Right atrium auricular region (tissue), 2 donors: ENCODE data around the gene FST. TPM values are rescaled to one million over a fixed set of nuclear protein-coding genes. Genes with fewer than 3 reads are reported as not detected.

ENCODE experiments used
- DNase-seq: peaks from one replicate; pipeline ENCODE4 v3.0.0-alpha.2; 2019; ENCODE audit warnings: low spot score
- H3K27ac ChIP-seq, 2 donors: fragments of 200-600 bp; sonication (generic); 1 replicate in 1 of 2; 2 replicates in 1 of 2; pipeline ENCODE4 v1.5.1; 2016 to 2019
- H3K27me3 ChIP-seq, 2 donors: fragments of 200-600 bp; sonication (generic); one replicate each; pipeline versions ENCODE4 v1.5.1 to v1.6.0; 2017 to 2019
- H3K36me3 ChIP-seq: fragments of 200-600 bp; sonication (generic); one replicate; pipeline ENCODE4 v1.5.1; 2016
- H3K4me1 ChIP-seq, 2 donors: fragments of 200-600 bp; sonication (generic); one replicate each; pipeline versions ENCODE4 v1.5.1 to v1.6.0; 2017 to 2019
- H3K4me3 ChIP-seq, 2 donors: fragments of 200-600 bp; sonication (generic); 1 replicate in 1 of 2; 2 replicates in 1 of 2; pipeline ENCODE4 v1.5.1; 2017 to 2019; ENCODE audit warnings: mild to moderate bottlenecking in 1 of 2, moderate library complexity in 1 of 2
- H3K9me3 ChIP-seq, 2 donors: fragments of 200-600 bp; sonication (generic); one replicate each; pipeline ENCODE4 v1.5.1; 2019
- total RNA-seq, 2 donors: library from RNA; depleted of rRNA; stranded (reverse); fragments of >200 nt; gene quantifications; one replicate each; pipeline ENCODE4 v1.1.0, GENCODE V29; 2016
- TF ChIP-seq, protein P1 (sequence below), 2 donors: fragments of 200-600 bp; sonication (generic); IDR thresholded peaks; one replicate each; pipeline ENCODE4 v1.5.1; 2019; ENCODE audit warnings: antibody characterized with exemption in 2 of 2

FST gene
- total RNA-seq, 2 donors from 2014 or later: 0.70 to 1.5 TPM

- Histone ChIP-seq H3K9me3 (peaks cover 0 to 26% of the 10 kb centered on the region in 2 donors), H3K4me3 (no peak overlapping the region), H3K27me3 (no peaks in the 10 kb centered on the region), H3K27ac (no peak overlapping the region), H3K4me1 (no peaks in the 10 kb centered on the region), H3K36me3 (no peaks in the 10 kb centered on the region)
- no peak for DNase-seq
- TF ChIP-seq, protein P1, sequence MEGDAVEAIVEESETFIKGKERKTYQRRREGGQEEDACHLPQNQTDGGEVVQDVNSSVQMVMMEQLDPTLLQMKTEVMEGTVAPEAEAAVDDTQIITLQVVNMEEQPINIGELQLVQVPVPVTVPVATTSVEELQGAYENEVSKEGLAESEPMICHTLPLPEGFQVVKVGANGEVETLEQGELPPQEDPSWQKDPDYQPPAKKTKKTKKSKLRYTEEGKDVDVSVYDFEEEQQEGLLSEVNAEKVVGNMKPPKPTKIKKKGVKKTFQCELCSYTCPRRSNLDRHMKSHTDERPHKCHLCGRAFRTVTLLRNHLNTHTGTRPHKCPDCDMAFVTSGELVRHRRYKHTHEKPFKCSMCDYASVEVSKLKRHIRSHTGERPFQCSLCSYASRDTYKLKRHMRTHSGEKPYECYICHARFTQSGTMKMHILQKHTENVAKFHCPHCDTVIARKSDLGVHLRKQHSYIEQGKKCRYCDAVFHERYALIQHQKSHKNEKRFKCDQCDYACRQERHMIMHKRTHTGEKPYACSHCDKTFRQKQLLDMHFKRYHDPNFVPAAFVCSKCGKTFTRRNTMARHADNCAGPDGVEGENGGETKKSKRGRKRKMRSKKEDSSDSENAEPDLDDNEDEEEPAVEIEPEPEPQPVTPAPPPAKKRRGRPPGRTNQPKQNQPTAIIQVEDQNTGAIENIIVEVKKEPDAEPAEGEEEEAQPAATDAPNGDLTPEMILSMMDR (IDR thresholded peaks at IDR 0.05): no peak
Measured at GRCh38 chr5:53512539-53512938, 32.1 kb downstream of the FST start.

DNA sequence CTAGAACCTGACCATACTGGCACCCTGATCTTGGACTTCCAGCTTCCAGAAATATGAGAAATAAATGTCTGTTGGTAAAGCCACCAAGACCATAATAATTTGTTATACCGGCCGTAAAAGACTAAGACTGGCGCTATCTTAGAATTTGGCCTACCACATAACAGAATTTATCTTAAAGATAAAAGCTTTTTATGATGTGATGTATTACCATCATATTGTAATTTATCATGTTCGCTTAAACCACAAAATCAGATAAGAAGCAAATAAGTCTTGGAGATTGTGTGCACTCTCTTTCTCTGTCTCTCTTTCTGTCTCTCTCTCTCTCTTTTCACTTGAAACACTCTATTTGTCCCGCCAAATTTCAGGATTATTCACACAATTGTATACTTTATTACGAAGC, 35.6 kb downstream of the FST start:
- H3K27ac ChIP-seq: no peak overlapping the region
- no peaks in the 10 kb centered on the region for H3K27me3 ChIP-seq
- TF ChIP-seq, protein P1 (IDR thresholded peaks at IDR 0.05): no peak
- no peaks in the 10 kb centered on the region for H3K4me1 ChIP-seq
- H3K36me3 ChIP-seq: no peaks in the 10 kb centered on the region
- no peak for DNase-seq
- peaks cover 0 to 13% of the 10 kb centered on the region in 2 donors for H3K9me3 ChIP-seq
- H3K4me3 ChIP-seq: no peak overlapping the region

DNA sequence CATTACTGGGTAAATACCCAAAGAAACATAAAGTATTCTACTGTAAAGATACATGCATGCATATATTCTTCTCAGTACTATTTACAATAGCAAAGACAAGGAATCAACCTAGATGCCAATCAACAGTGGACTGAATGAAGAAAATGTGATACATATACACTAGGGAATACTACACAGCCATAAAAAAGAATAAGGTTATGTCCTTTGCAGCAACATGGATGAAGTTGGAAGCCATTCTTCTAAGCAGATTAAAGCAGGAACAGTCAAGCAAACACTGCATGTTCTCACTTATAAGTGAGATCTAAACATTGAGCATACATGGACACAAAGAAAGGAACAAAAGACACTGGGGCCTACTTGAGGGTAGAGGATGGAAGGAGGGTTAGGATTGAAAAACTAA, 40.4 kb downstream of the FST start:
- TF ChIP-seq, protein P1 (IDR thresholded peaks at IDR 0.05): no peak
- H3K36me3 ChIP-seq: no peaks in the 10 kb centered on the region

More for the DNA sequence above, 40.4 kb downstream of the FST start:
- H3K4me1 ChIP-seq: no peaks in the 10 kb centered on the region
- H3K27me3 ChIP-seq: no peaks in the 10 kb centered on the region
- no peak overlapping the region for H3K27ac ChIP-seq
- H3K4me3 ChIP-seq: no peak overlapping the region
- no peak for DNase-seq
- peaks cover 0 to 9% of the 10 kb centered on the region in 2 donors for H3K9me3 ChIP-seq

Other genes with a start within 250 kb of the FST start
- gene NDUFS4, start 80.0 kb downstream of the FST start, total RNA-seq: 100 to 1,000 TPM; 122 to 127 TPM